Thyroid gland (tissue), 4 donors: ENCODE measurements around the gene LGR4. TPM values are rescaled to one million over a fixed set of nuclear protein-coding genes. Genes with fewer than 3 reads are reported as not detected.

Experiments
- DNase-seq, 2 donors: peaks; one replicate each; pipeline ENCODE4 v3.0.0-alpha.2; 2019
- H3K27ac ChIP-seq, 3 donors: fragments of 200-600 bp; sonication (generic); 1 replicate in 2 of 3; 2 replicates in 1 of 3; pipeline ENCODE4 v1.5.1; 2016 to 2019; ENCODE audit warnings: mild to moderate bottlenecking in 1 of 3, moderate library complexity in 1 of 3
- H3K27me3 ChIP-seq: fragments of 200-600 bp; sonication (generic); one replicate; pipeline ENCODE4 v1.5.1; 2019
- H3K36me3 ChIP-seq, 2 donors: fragments of 200-600 bp; sonication (generic); one replicate each; pipeline ENCODE4 v1.5.1; 2016 to 2019
- H3K4me1 ChIP-seq, 2 donors: fragments of 200-600 bp; sonication (generic); one replicate each; pipeline ENCODE4 v1.5.1; 2017 to 2019
- H3K4me3 ChIP-seq, 3 donors: fragments of 200-600 bp; sonication (generic); replicated peaks in 1 of 3; 1 replicate in 2 of 3; 2 replicates in 1 of 3; pipeline ENCODE4 v1.5.1; 2016; ENCODE audit warnings: mild to moderate bottlenecking in 1 of 3
- H3K9me3 ChIP-seq: fragments of 200-600 bp; sonication (generic); one replicate; pipeline ENCODE4 v1.5.1; 2017
- CTCF ChIP-seq, 6 experiments: fragments of 200-600 bp in 3 of 6; fragments of 450-650 bp in 3 of 6; sonication (generic) in 3 of 6; IDR thresholded peaks; one replicate each; pipeline ENCODE4 v1.5.1; 2016 to 2019; ENCODE audit warnings: antibody characterized with exemption in 6 of 6, mild to moderate bottlenecking in 2 of 6, inconsistent platforms in 1 of 6, moderate library complexity in 1 of 6
- POLR2A ChIP-seq, 2 donors: fragments of 450-650 bp; IDR thresholded peaks; one replicate each; pipeline ENCODE4 v1.6.1; 2017; ENCODE audit warnings: antibody characterized with exemption in 2 of 2, mild to moderate bottlenecking in 2 of 2, moderate library complexity in 1 of 2
- WGBS, 2 donors: methylation state at CpG; one replicate each; pipeline ENCODE4 v1.1.5; 2017; 5-methylcytosine and 5-hydroxymethylcytosine counted together
- intact Hi-C: fragments of 100-400 bp; cut with DNase I; formaldehyde crosslinking; loops from one replicate; pipeline ENCODE4 v1.15.1; 2023
- total RNA-seq, 4 donors: library from RNA; depleted of rRNA; stranded (reverse); fragments of >200 nt; gene quantifications; one replicate each; pipeline ENCODE4 v1.2.3, GENCODE V29; 2016

LGR4 gene
- total RNA-seq, 4 donors from 2014 or later, result 40.8 to 62.1 (median 50.2) TPM

- H3K4me1 ChIP-seq, result no peaks in the 10 kb centered on the region
- no peak for TF ChIP-seq POLR2A (IDR thresholded peaks at IDR 0.05)
- peak in 3 of 6 experiments; percentile 37 to 51 (median 48) for TF ChIP-seq CTCF (IDR thresholded peaks at IDR 0.05)
- H3K9me3 ChIP-seq, result no peaks in the 10 kb centered on the region
- intact Hi-C loops, result no loop called here
- no peak overlapping the region for H3K4me3 ChIP-seq
- no peak for DNase-seq
- no peak overlapping the region for H3K27ac ChIP-seq
- no peaks in the 10 kb centered on the region for H3K27me3 ChIP-seq
- H3K36me3 ChIP-seq, result peaks cover 11 to 26% of the 10 kb centered on the region in 2 donors
Observed at GRCh38 chr11:27497284-27497866, 24.8 kb upstream of the LGR4 start.

GRCh38 chr11:27496461-27496860 lies 23.9 kb upstream of the LGR4 start:
- H3K4me1 ChIP-seq, result no peaks in the 10 kb centered on the region
- 80 to 82% methylated on average over 1 of the region's 1 CpG for WGBS, 2 donors
- no peak for DNase-seq
- no peak overlapping the region for H3K27ac ChIP-seq
- H3K9me3 ChIP-seq, result no peaks in the 10 kb centered on the region
- TF ChIP-seq POLR2A (IDR thresholded peaks at IDR 0.05), result no peak
- no peak for TF ChIP-seq CTCF (IDR thresholded peaks at IDR 0.05)
- intact Hi-C loops, result no loop called here
- H3K36me3 ChIP-seq, result peaks cover 14 to 31% of the 10 kb centered on the region in 2 donors
- no peak overlapping the region for H3K4me3 ChIP-seq
- H3K27me3 ChIP-seq, result no peaks in the 10 kb centered on the region

GRCh38 chr11:27495710-27496300 lies 23.2 kb upstream of the LGR4 start:
- Histone ChIP-seq H3K4me1 (no peaks in the 10 kb centered on the region), H3K27me3 (no peaks in the 10 kb centered on the region), H3K27ac (no peak overlapping the region), H3K4me3 (no peak overlapping the region), H3K9me3 (no peaks in the 10 kb centered on the region), H3K36me3 (peaks cover 21 to 34% of the 10 kb centered on the region in 2 donors)
- TF ChIP-seq POLR2A (IDR thresholded peaks at IDR 0.05), result no peak
- TF ChIP-seq CTCF (IDR thresholded peaks at IDR 0.05), result no peak
- no peak for DNase-seq
- 93 to 100% methylated on average over 1 of the region's 1 CpG for WGBS, 2 donors
- intact Hi-C loops, result no loop called here

- H3K27ac ChIP-seq, result no peak overlapping the region
- TF ChIP-seq CTCF (IDR thresholded peaks at IDR 0.05) (no peak), POLR2A (IDR thresholded peaks at IDR 0.05) (no peak)
- no peaks in the 10 kb centered on the region for H3K4me1 ChIP-seq
- no peak for DNase-seq
- H3K9me3 ChIP-seq, result no peaks in the 10 kb centered on the region
- 92 to 93% methylated on average over 5 of the region's 5 CpGs for WGBS, 2 donors
- H3K4me3 ChIP-seq, result no peak overlapping the region
- H3K27me3 ChIP-seq, result no peaks in the 10 kb centered on the region
- peaks cover 10 to 17% of the 10 kb centered on the region in 2 donors for H3K36me3 ChIP-seq
- intact Hi-C loops, result loop anchor here (10.0 kb wide), 1 partner anchor 194 kb away; no protein-coding TSS in a partner anchor
Observed at GRCh38 chr11:27489092-27489491, 16.5 kb upstream of the LGR4 start.

GRCh38 chr11:27487706-27488105 lies 15.1 kb upstream of the LGR4 start:
- DNase-seq, result no peak
- no peaks in the 10 kb centered on the region for H3K9me3 ChIP-seq
- H3K4me3 ChIP-seq, result no peak overlapping the region
- peaks cover 10 to 14% of the 10 kb centered on the region in 2 donors for H3K36me3 ChIP-seq
- intact Hi-C loops, result loop anchor here (10.0 kb wide), 1 partner anchor 193 kb away; no protein-coding TSS in a partner anchor
- TF ChIP-seq CTCF (IDR thresholded peaks at IDR 0.05), result no peak
- H3K27me3 ChIP-seq, result no peaks in the 10 kb centered on the region
- WGBS, 2 donors, result 80 to 82% methylated on average over 6 of the region's 6 CpGs
- H3K27ac ChIP-seq, result no peak overlapping the region
- no peaks in the 10 kb centered on the region for H3K4me1 ChIP-seq
